SIG-M5 treated with dmso at 0.1 percent for 504 hours (cell line): ENCODE results near the gene IGSF3.

Experiments used
- DNase-seq: peaks from one replicate; lab custom pipeline; 2025; ENCODE audit not compliant: unreplicated experiment; lab: John Stamatoyannopoulos, UW

The IGSF3 gene

DNA sequence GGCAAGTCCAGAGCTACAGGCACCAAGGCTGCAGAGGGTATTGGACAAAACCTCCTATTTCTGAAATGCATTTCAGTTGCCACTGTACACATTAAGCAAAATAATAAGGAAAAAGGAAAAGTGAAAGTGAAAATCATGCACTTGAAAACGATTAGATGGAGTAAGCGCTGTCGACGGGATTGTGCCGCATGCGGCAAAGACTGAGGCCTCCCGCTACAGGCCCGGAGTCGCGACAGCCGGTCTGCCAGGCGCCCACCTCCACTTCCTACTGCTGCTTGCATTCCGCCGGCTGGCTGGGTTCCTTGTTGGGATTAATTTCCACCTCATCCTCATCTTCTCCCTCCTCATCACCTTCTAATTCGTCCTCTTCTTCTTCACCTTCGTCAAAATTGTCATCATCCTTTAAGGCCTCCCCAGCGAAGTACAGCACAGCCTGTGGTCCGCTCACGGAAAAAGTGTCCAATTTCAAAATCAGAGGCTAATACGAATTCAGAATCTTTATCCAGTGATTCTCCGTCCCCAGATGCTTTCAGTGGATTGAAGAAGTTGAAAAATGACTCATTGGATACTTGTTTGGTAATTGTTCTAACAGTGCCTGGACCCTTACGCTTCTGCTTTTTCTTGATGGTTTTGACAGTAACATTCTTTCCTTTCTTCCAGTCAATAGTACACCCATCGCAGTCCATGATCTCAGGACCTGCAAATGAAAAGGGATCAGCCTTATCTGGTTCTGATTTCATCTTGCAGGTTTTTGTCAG is 134.7 kb downstream of the IGSF3 start:
- peak; percentile 17 for DNase-seq

DNA sequence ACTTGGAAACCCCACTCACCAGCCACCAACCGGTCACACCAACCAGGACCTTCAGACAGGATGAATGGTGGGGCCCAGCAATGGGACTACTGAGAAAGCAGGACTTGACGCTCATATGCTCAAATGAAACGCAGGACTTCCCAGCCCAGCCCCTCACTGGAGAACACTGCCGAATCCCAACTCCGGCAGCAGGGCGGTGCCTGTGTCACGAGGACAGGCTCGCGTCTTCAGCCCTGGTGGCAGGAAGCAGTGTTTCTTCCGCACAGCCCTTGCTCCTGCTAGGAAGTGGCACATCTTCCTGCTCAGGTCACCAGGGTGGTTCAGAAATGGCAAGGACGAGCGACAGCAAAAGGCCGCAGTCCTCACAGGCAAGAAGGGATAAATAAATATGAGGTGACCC is 135.6 kb downstream of the IGSF3 start:
- DNase-seq, result no peak

DNA sequence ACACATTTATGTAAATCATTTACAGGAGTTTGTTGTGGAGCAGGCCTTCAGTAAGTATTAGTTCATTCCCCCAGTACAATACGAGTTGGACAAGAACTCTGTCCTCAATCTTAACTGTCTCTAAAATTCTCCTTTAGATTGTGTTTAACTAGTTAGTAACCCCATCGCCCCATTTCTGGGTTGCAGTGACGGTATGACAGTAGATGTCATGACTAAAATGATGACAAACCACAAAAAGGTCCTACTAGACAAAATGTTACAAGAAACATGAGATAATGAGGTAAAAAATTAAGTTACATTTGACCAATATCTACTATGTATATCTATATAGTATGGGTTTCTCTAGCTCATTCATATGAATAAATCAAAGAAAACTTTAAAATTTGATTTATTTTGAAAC is 137.9 kb downstream of the IGSF3 start:
- DNase-seq, result no peak

DNA sequence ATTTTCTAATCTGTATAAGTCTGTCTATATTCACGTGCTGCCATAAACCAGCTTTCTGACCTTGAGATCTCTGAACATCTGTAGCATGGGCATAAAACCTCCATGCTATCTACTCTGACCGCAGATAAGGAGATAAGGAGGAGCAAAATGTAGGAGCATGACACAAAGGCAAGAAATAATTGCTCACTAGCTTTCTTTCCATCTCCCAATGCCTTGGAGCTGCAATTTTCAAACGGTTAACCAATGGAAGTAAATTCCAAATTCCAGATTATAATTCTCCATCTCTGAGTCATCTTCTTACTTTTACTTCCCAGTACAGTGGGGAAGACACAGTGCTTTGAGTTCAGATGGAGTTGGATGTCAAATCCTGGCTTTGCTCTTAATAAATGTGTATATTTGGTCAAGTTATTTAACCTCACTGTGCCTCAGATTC is 138.3 kb downstream of the IGSF3 start:
- no peak for DNase-seq

DNA sequence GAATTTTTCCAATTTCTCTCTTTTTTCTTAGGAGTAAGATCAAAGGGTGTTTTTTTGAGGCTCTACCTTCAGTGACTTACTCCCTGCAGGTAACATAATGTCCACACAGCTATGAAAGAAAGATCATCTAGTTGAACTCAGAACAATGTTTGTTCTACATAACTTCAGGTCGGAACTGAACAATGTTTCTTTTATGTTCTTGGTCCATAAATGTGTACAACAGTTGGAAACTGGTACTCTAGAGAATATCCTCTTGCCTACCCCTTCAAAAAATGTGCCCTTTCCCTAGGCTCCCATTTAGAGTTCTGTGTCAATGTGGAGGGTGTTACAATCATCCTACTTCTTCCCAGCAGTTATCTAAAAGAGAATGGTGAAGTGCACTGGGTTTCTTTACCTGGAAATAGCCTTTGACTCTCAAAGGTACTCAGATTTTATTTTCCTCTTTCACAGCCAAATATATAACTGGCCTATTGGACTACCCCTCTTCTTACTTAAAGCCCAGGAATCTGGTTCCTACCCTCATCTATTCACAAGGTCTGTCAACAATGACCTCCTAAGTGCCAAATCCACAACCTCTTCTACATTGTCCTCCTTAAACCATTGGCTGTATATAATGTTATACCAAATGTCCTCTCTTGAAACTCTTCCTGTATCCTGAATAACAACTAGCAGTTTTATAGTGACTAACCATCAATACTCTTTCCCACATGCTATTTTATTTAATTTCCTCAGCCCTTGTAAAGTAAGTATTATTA is 139.0 kb downstream of the IGSF3 start:
- DNase-seq, result no peak

DNA sequence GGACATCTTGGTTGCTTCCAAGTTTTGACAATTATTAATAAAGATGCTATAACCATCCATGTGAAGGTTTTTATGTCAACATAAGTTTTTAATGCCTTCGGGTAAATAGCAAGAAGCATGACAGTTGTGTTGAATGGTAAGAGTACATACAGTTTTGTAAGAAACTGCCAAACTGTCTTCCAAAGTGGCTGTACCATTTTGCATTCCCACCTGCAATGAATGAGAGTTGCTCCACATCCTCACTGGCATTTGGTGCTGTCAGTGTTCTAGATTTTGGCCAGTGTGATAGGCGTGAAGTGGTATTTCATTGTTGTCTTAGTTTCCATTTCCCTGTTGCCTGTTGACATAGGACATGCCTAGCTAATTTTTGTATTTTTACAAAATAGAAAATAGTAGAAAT is 142.1 kb downstream of the IGSF3 start:
- no peak for DNase-seq
